GM18907 (cell line): ENCODE data around the gene OGFR.

Experiments
- ATAC-seq: cut with Tn5 transposase; IDR thresholded peaks from one replicate; pipeline ENCODE4 v1.9.1; 2021; ENCODE audit warnings: mild to moderate bottlenecking, moderate library complexity; ENCODE audit not compliant: unreplicated experiment

The OGFR gene, protein sequence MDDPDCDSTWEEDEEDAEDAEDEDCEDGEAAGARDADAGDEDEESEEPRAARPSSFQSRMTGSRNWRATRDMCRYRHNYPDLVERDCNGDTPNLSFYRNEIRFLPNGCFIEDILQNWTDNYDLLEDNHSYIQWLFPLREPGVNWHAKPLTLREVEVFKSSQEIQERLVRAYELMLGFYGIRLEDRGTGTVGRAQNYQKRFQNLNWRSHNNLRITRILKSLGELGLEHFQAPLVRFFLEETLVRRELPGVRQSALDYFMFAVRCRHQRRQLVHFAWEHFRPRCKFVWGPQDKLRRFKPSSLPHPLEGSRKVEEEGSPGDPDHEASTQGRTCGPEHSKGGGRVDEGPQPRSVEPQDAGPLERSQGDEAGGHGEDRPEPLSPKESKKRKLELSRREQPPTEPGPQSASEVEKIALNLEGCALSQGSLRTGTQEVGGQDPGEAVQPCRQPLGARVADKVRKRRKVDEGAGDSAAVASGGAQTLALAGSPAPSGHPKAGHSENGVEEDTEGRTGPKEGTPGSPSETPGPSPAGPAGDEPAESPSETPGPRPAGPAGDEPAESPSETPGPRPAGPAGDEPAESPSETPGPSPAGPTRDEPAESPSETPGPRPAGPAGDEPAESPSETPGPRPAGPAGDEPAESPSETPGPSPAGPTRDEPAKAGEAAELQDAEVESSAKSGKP

DNA sequence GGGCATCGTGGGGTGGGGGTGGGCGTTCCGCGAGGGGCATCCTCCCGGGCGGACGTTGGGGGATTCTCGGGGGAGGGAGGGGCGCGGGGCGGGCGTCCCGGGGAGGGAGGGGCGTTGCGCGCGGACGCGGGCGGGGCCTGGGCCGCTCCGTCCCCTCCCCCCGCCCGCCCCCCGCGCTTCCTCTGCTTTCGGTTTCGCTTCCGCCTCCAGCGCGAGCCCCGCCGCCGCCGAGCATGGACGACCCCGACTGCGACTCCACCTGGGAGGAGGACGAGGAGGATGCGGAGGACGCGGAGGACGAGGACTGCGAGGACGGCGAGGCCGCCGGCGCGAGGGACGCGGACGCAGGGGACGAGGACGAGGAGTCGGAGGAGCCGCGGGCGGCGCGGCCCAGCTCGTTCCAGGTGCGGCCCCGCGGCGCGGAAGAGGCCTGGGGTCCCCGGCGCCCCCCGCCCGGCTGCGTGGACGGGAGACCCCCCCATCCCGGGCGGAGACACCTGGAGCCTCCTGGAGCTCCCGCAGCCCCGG, at the start of gene OGFR:
OGFR (plus strand) TSS at position 209 of the 528 bp plus-strand sequence; CDS start at position 234, 25 bp downstream.
- ATAC-seq = peak; percentile 46

- no peak for ATAC-seq
Observed at GRCh38 chr20:62754991-62755356, 49.7 kb upstream of the OGFR start.

DNA sequence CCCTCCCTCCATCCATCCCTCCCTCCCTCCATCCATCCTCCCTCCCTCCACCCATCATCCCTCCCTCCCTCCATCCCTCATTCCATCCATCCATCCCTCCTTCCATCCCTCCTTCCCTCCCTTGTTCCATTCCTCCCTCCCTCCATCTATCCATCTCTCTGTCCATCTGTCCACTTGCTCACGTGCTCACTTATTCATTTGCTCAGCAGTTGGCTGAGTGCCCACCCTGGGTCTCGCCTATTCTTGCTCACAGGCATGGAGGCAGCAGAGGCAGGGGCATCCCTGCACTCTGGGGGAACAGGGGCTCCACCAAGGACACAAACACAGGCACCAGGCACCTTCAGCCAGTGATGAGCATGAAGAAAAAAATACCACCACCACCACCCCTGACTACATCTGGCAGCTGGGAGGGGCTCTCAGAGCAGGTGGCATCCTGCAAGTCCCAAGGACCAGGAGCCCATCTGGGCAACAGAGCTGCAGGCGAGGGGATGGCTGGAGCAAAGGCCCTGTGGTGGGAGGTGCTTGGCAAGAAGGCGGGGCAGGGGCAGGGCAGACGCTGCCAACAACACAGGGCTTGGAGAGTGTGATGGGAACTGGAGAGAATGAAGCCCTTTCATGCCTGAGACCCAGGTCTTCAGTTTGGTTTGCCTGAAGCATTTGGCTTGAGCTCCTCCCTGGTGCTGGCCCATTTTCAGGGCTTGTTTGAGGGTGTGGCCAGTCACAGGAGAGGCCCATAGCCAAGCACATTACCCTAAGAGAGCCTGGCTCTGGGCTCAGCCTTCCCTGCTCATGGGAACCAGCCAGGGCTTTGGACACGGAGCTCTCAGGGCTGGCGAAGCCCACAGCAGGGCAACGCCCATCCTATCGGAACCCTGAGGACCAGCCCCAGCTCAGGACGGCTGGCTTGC, 48.6 kb upstream of the OGFR start:
- ATAC-seq = no peak

- ATAC-seq = no peak
Observed at GRCh38 chr20:62758226-62758912, 46.3 kb upstream of the OGFR start.

DNA sequence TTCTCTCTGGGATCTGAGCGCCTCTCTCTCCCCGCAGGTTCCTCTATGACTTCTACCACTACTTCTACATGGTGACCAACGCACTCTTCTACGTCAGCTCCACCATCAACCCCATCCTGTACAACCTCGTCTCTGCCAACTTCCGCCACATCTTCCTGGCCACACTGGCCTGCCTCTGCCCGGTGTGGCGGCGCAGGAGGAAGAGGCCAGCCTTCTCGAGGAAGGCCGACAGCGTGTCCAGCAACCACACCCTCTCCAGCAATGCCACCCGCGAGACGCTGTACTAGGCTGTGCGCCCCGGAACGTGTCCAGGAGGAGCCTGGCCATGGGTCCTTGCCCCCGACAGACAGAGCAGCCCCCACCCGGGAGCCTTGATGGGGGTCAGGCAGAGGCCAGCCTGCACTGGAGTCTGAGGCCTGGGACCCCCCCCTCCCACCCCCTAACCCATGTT, 44.6 kb upstream of the OGFR start:
- ATAC-seq = no peak

GRCh38 chr20:62760471-62760855, 44.2 kb upstream of the OGFR start:
- ATAC-seq = no peak

DNA sequence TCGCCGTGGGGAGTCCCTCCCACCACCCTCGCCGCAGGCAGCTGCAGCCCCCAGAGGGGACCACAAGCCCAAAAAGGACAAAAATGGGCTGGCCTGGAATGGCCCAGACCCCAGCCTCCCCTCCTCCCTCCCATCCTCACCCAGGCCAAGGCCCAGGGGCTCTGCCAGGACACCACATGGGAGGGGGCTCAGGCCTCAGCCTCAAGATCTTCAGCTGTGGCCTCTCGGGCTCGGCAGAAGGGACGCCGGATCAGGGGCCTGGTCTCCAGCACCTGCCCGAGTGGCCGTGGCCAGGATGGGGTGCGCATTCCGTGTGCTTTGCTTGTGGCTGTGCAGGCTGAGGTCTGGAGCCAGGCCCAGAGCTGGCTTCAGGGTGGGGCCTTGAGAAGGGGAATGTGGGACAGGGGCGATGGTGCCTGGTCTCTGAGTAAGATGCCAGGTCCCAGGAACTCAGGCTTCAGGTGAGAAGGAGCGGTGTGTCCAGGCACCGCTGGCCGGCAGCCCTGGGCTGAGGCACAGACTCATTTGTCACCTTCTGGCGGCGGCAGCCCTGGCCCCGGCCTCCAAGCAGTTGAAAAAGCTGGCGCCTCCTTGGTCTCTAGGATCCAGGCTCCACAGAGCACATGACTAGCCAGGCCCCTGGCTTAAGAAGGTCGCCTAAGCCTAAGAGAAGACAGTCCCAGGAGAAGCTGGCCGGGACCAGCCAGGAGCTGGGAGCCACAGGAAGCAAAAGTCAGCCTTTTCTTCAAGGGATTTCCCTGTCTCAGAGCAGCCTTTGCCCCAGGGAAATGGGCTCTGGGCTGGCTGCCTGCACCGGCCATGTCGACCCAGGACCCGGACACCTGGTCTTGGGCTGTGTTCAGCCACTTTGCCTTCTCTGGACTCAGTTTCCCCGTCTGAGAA, 43.5 kb upstream of the OGFR start:
- no peak for ATAC-seq

DNA sequence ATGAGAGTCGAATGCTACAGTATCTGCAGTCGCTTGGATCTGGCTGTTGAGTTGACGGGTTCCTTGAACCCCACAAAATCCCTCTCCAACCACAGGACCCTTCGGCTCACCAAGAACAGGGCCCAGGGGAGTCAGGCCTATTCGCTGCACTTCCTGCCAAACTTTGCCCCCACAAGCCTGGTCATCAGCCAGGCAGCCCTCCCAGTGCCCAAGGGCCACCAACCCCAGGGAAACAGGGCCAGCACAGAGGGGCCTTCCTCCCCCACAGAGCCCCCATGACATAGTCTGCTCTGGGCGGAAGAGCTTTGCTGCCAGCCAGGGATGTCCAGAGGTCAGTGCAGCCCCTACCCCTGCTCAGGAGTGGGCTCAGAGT, 42.9 kb upstream of the OGFR start:
- ATAC-seq = no peak

DNA sequence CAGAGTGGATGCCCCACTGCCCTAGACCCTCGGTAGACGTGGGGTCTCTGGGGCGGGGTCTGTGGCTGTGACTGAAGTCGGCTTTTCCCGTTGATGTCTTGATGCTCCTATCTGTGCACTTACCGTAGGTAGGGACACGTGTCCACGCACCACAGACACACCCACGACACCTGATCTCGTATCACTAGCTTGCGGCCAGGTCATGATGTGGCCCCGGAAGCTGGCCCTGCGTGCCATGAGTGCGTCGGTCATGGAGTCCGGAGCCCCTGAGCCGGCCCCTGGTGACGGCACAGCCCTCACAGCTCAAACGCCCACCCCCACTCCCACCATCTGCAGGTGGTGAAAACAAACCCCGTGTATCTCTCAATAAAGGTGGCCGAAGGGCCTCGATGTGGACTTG, 42.3 kb upstream of the OGFR start:
- no peak for ATAC-seq

GRCh38 chr20:62762801-62763368, 41.8 kb upstream of the OGFR start:
- no peak for ATAC-seq

- no peak for ATAC-seq
Observed at GRCh38 chr20:62763404-62763803, 41.2 kb upstream of the OGFR start.

- no peak for ATAC-seq
Observed at GRCh38 chr20:62764156-62764935, 40.3 kb upstream of the OGFR start.

GRCh38 chr20:62765021-62765420, 39.6 kb upstream of the OGFR start:
- ATAC-seq = no peak

DNA sequence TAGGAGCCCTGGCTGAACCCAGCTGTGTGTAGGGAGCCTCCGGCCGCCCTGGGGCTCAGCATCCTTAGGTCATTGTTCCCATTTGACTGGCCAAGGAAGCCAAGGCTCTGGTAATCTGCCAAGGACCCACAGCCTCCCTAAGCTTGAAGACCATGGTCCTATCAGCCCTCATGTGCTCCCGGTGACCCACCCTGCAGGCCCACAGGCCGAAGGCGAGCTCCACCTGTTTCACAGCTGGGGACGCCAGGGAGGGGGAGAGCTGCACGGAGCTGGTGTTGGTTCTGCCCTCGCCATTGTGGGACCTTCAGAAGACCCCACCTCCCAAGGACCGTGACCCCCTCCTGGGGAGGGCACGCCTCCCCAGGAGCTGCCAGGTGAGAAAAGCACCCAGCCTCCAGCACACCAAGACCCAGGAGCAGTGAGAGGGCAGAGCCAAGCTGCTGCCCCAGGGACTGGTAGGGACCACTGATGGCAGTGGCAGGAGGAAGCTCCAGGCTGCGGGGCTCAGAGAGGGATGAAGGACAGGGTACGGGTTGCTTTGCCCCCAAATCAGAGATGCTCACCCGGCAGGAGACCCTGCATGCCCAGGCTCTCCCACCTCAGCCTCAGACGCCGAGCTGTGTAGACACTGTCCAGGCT, 39.1 kb upstream of the OGFR start:
- no peak for ATAC-seq

GRCh38 chr20:62766071-62766450, 38.6 kb upstream of the OGFR start:
- no peak for ATAC-seq

GRCh38 chr20:62766716-62767115, 37.9 kb upstream of the OGFR start:
- ATAC-seq = no peak

GRCh38 chr20:62768234-62768546, 36.4 kb upstream of the OGFR start:
- ATAC-seq = no peak
